Fibroblast of lung (primary cell): Measurements from ENCODE around the gene ZNF441. TPM values are rescaled to one million over a fixed set of nuclear protein-coding genes. Genes with fewer than 3 reads are reported as not detected.

Source experiments
- DNase-seq, 2 donors: peaks; one replicate each; pipeline versions ENCODE4 v3.0.0 to v3.0.0-alpha.2; 2010; ENCODE audit warnings: low read depth in 2 of 2
- H2AFZ ChIP-seq: 2 replicates; pipeline ENCODE4 v1.5.1; 2012; ENCODE audit warnings: low read length, control low read depth, inconsistent platforms
- H3K27ac ChIP-seq: 2 replicates; pipeline ENCODE4 v1.5.1; 2011; ENCODE audit warnings: low read length, control low read depth; ENCODE audit not compliant: insufficient read depth
- H3K27me3 ChIP-seq: 2 replicates; pipeline ENCODE4 v1.5.1; 2011; ENCODE audit warnings: mild to moderate bottlenecking, low read length; ENCODE audit not compliant: control insufficient read depth, insufficient read depth
- H3K36me3 ChIP-seq: 2 replicates; pipeline ENCODE4 v1.5.1; 2011; ENCODE audit warnings: low read length; ENCODE audit not compliant: control insufficient read depth, insufficient read depth
- H3K4me1 ChIP-seq: 2 replicates; pipeline ENCODE4 v1.5.1; 2011; ENCODE audit warnings: low read length; ENCODE audit not compliant: control insufficient read depth, insufficient read depth; ENCODE audit errors: extremely low read depth
- H3K4me2 ChIP-seq: 2 replicates; pipeline ENCODE4 v1.5.1; 2011; ENCODE audit warnings: low read length, control low read depth; ENCODE audit not compliant: insufficient read depth; ENCODE audit errors: extremely low read depth
- H3K4me3 ChIP-seq, 4 experiments: fragments of 200-600 bp in 1 of 4; sonication (generic) in 1 of 4; replicated peaks in 1 of 4; 2 replicates each; pipeline ENCODE4 v1.5.1; 2011 to 2016; ENCODE audit warnings: low read length in 4 of 4, low read depth in 3 of 4, mild to moderate bottlenecking in 3 of 4, control low read depth in 2 of 4, inconsistent platforms in 1 of 4, mixed read lengths in 1 of 4; ENCODE audit not compliant: insufficient read depth in 1 of 4; ENCODE audit errors: control extremely low read depth in 1 of 4
- H3K79me2 ChIP-seq: 2 replicates; pipeline ENCODE4 v1.5.1; 2012; ENCODE audit warnings: mild to moderate bottlenecking, low read length, inconsistent platforms; ENCODE audit not compliant: control insufficient read depth, insufficient read depth
- H3K9ac ChIP-seq: 2 replicates; pipeline ENCODE4 v1.5.1; 2011; ENCODE audit warnings: mild to moderate bottlenecking, low read length, control low read depth; ENCODE audit not compliant: insufficient read depth
- H3K9me3 ChIP-seq: 2 replicates; pipeline ENCODE4 v1.5.1; 2012; ENCODE audit warnings: low read depth, low read length; ENCODE audit not compliant: control insufficient read depth, insufficient read depth
- H4K20me1 ChIP-seq: 2 replicates; pipeline ENCODE4 v1.5.1; 2011; ENCODE audit warnings: low read length; ENCODE audit not compliant: control insufficient read depth, insufficient read depth; ENCODE audit errors: extremely low read depth
- CTCF ChIP-seq, 2 donors: IDR thresholded peaks in 1 of 2; conservative IDR thresholded peaks in 1 of 2; 1 replicate in 1 of 2; 2 replicates in 1 of 2; pipeline ENCODE4 v1.5.1; 2011 to 2012; ENCODE audit warnings: low read length in 2 of 2, control low read depth in 1 of 2, inconsistent platforms in 1 of 2, low read depth in 1 of 2, mild to moderate bottlenecking in 1 of 2
- EZH2 ChIP-seq: IDR thresholded peaks from 2 replicates; pipeline ENCODE4 v1.5.1; 2012; ENCODE audit warnings: low read length, control low read depth, mild to moderate bottlenecking; ENCODE audit errors: missing control alignments
- polyA plus RNA-seq, 2 donors: library from polyadenylated mRNA; depleted of rRNA in 1 of 2; stranded (reverse) in 1 of 2; unstranded in 1 of 2; fragments of >200 nt; gene quantifications; 2 replicates each; pipeline ENCODE4 v1.2.1, GENCODE V29; 2011 to 2012; ENCODE audit warnings: missing spikeins in 1 of 2
- total RNA-seq: library from RNA; depleted of rRNA; stranded (reverse); fragments of >200 nt; gene quantifications from 2 replicates; pipeline ENCODE4 v1.2.1, GENCODE V29; 2014

Gene ZNF441
- total and polyA plus RNA-seq, 2 donors (not counting 1 experiment from before 2014, with no cell fraction given) = 5.4 to 21.1 TPM

DNA sequence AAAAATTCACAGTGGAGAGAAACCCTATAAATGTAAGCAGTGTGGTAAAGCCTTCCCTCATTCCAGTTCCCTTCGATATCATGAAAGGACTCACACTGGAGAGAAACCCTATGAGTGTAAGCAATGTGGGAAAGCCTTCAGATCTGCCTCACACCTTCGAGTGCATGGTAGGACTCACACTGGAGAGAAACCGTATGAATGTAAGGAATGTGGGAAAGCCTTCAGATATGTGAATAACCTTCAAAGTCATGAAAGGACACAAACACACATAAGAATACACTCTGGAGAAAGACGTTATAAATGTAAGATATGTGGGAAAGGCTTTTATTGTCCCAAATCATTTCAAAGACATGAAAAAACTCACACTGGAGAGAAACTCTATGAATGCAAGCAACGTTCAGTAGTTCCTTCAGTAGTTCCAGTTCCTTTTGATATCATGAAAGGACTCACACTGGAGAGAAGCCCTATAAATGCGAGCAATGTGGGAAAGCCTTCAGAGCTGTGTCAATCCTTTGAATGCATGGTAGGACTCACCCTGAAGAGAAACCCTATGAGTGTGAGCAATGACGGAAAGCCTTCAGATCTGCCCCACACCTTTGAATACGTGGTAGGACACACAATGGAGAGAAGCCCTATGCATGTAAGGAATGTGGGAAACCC, 65.6 kb downstream of the ZNF441 start:
- H3K9me3 ChIP-seq = peaks cover 9% of the 10 kb centered on the region
- no peaks in the 10 kb centered on the region for H3K27me3 ChIP-seq
- H3K4me1 ChIP-seq = no peaks in the 10 kb centered on the region
- no peak overlapping the region for H3K4me3 ChIP-seq
- H4K20me1 ChIP-seq = no peaks in the 10 kb centered on the region
- TF ChIP-seq CTCF (conservative IDR thresholded peaks at IDR 0.05 in 1 of 2, IDR thresholded peaks at IDR 0.05 in 1 of 2; ENCODE audit: low read depth in 1 of 2, low read length in 2 of 2) = no peak
- TF ChIP-seq EZH2 = no peak
- no peak for DNase-seq
- no peak overlapping the region for H3K27ac ChIP-seq
- H3K4me2 ChIP-seq = no peak overlapping the region
- no peak overlapping the region for H2AFZ ChIP-seq
- peaks cover 3% of the 10 kb centered on the region for H3K36me3 ChIP-seq
- H3K79me2 ChIP-seq = no peaks in the 10 kb centered on the region
- H3K9ac ChIP-seq = no peak overlapping the region

DNA sequence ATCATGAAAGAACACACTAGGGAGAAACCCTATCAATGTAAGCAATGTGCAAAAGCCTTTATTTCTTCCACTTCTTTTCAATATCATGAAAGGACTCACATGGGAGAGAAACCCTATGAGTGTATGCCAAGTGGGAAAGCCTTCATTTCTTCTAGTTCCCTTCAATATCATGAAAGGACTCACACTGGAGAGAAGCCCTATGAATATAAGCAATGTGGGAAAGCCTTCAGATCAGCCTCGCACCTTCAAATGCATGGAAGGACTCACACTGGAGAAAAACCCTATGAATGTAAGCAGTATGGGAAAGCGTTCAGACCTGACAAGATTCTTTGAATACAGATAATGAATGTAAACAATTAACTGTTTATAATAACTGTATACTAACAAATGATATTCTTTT, 66.7 kb downstream of the ZNF441 start:
- no peaks in the 10 kb centered on the region for H3K79me2 ChIP-seq
- H3K9me3 ChIP-seq = peaks cover 9% of the 10 kb centered on the region
- H3K4me1 ChIP-seq = no peaks in the 10 kb centered on the region
- H4K20me1 ChIP-seq = no peaks in the 10 kb centered on the region
- no peaks in the 10 kb centered on the region for H3K27me3 ChIP-seq
- H3K27ac ChIP-seq = no peak overlapping the region
- TF ChIP-seq CTCF (conservative IDR thresholded peaks at IDR 0.05 in 1 of 2, IDR thresholded peaks at IDR 0.05 in 1 of 2; ENCODE audit: low read depth in 1 of 2, low read length in 2 of 2) = no peak
- no peak for TF ChIP-seq EZH2
- H3K9ac ChIP-seq = no peak overlapping the region
- H3K4me3 ChIP-seq = no peak overlapping the region
- H3K36me3 ChIP-seq = peaks cover 3% of the 10 kb centered on the region
- no peak overlapping the region for H2AFZ ChIP-seq
- no peak for DNase-seq
- H3K4me2 ChIP-seq = no peak overlapping the region

Other genes starting within 250 kb of the ZNF441 start
- gene ECSIT, start 237.9 kb upstream of the ZNF441 start, total RNA-seq = 33.5 and 49.1 TPM in 2 replicates
- 19.3 and 22.6 TPM in 2 replicates for gene ECSIT, start 237.9 kb upstream of the ZNF441 start, polyA plus RNA-seq
- 17.2 and 20.3 TPM in 2 replicates for gene CNN1, start 228.1 kb upstream of the ZNF441 start, total RNA-seq
- 24.0 and 83.9 TPM in 2 replicates for gene CNN1, start 228.1 kb upstream of the ZNF441 start, polyA plus RNA-seq
- gene ELOF1, start 207.8 kb upstream of the ZNF441 start, total RNA-seq = 28.2 and 29.6 TPM in 2 replicates
- 52.2 and 57.8 TPM in 2 replicates for gene ELOF1, start 207.8 kb upstream of the ZNF441 start, polyA plus RNA-seq
- 1.2 and 2.6 TPM in 2 replicates for gene ACP5, start 189.4 kb upstream of the ZNF441 start, total RNA-seq
- gene ACP5, start 189.4 kb upstream of the ZNF441 start, polyA plus RNA-seq = 0.19 and 2.2 TPM in 2 replicates
- 19.5 and 26.3 TPM in 2 replicates for gene ZNF627, start 169.5 kb upstream of the ZNF441 start, total RNA-seq
- gene ZNF627, start 169.5 kb upstream of the ZNF441 start, polyA plus RNA-seq = 7.9 and 10.8 TPM in 2 replicates
- 4.9 and 5.3 TPM in 2 replicates for gene ZNF823, start 28.1 kb upstream of the ZNF441 start, total RNA-seq
- 3.3 and 3.4 TPM in 2 replicates for gene ZNF823, start 28.1 kb upstream of the ZNF441 start, polyA plus RNA-seq
- 3.3 and 5.8 TPM in 2 replicates for gene ZNF491, start 31.5 kb downstream of the ZNF441 start, total RNA-seq
- 1.2 and 1.7 TPM in 2 replicates for gene ZNF491, start 31.5 kb downstream of the ZNF441 start, polyA plus RNA-seq
- 6.9 and 11.1 TPM in 2 replicates for gene ZNF440, start 47.3 kb downstream of the ZNF441 start, total RNA-seq
- gene ZNF440, start 47.3 kb downstream of the ZNF441 start, polyA plus RNA-seq = 3.7 and 4.6 TPM in 2 replicates
- 4.9 and 9.4 TPM in 2 replicates for gene ZNF439, start 81.7 kb downstream of the ZNF441 start, total RNA-seq
- 3.1 and 3.8 TPM in 2 replicates for gene ZNF439, start 81.7 kb downstream of the ZNF441 start, polyA plus RNA-seq
- 2.8 and 7.1 TPM in 2 replicates for gene ZNF69, start 120.8 kb downstream of the ZNF441 start, total RNA-seq
- 1.7 and 2.2 TPM in 2 replicates for gene ZNF69, start 120.8 kb downstream of the ZNF441 start, polyA plus RNA-seq
- gene ZNF700, start 158.1 kb downstream of the ZNF441 start, total RNA-seq = 7.4 and 12.4 TPM in 2 replicates
- 3.9 and 5.7 TPM in 2 replicates for gene ZNF700, start 158.1 kb downstream of the ZNF441 start, polyA plus RNA-seq
- 1.3 and 2.5 TPM in 2 replicates for gene ZNF763, start 198.0 kb downstream of the ZNF441 start, total RNA-seq
- 0.94 and 1.6 TPM in 2 replicates for gene ZNF763, start 198.0 kb downstream of the ZNF441 start, polyA plus RNA-seq